ENCODE measurements around the gene GPR78. TPM values are rescaled to one million over a fixed set of nuclear protein-coding genes. Genes with fewer than 3 reads are reported as not detected.
A peak's percentile ranks its signal among the peaks of the same experiment; 100 is the strongest.
"Not testable (repeated sequence)": the region's sequence is repeated elsewhere in the genome, so short reads cannot be mapped to it uniquely, and the experiment has no call there.

GPR78 gene
- total RNA-seq, 4 donors from 2014 or later: not detected

DNA sequence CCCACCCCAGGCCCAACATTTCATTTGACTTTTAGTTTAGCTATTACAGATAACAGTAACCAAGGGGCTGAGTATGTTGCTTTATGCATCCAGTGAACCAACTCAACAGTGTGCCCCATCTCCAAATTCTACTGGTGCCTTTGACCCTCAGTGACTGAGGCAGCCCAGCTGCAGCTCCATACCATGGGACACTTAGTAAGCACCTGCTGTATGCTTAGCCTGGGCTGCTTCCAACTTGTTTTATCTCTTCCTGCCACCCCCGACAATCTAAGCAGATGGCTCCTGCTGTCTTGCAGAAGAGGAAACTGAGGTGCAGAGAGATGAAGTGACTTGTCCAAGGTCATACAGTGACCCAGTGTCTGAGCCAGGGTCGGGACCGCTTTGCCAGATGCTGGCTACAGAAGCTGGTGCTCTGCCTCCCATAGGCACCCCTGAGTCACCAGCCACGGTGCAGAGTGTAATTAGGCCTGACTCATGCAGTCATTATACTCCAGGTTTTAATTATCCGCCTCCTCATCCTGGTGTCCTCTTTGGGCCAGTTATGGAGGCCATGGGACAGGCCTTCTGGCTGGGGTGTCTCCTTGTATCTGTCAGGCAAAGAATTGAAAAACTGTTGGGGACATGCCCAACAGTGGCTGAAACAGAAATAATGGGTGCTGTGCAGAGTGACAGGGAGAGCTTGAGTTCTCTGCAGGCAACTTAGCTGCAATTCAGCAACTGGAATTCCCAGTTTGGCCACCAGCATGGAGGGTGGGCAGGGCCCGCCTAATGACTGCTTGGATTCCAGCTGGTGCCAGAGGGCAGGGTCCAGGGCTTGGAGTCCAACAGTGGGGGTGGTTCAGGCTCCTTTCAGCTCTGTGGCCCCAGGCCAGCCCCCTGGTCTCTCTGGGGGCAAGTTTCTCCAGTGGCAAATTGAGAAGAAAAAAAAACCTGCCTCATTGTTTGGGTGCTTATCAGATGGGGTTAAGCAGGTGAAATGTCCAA is 8.2 kb upstream of the GPR78 start:
- 63% methylated on average over 5 of the region's 6 CpGs for WGBS
- H3K36me3 ChIP-seq: no peaks in the 10 kb centered on the region
- no peak for TF ChIP-seq POLR2AphosphoS5 (IDR thresholded peaks at IDR 0.05)
- no peak for TF ChIP-seq EP300 (IDR thresholded peaks at IDR 0.05)
- no peak for TF ChIP-seq POLR2A (IDR thresholded peaks at IDR 0.05)
- TF ChIP-seq, protein P1, sequence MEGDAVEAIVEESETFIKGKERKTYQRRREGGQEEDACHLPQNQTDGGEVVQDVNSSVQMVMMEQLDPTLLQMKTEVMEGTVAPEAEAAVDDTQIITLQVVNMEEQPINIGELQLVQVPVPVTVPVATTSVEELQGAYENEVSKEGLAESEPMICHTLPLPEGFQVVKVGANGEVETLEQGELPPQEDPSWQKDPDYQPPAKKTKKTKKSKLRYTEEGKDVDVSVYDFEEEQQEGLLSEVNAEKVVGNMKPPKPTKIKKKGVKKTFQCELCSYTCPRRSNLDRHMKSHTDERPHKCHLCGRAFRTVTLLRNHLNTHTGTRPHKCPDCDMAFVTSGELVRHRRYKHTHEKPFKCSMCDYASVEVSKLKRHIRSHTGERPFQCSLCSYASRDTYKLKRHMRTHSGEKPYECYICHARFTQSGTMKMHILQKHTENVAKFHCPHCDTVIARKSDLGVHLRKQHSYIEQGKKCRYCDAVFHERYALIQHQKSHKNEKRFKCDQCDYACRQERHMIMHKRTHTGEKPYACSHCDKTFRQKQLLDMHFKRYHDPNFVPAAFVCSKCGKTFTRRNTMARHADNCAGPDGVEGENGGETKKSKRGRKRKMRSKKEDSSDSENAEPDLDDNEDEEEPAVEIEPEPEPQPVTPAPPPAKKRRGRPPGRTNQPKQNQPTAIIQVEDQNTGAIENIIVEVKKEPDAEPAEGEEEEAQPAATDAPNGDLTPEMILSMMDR (IDR thresholded peaks at IDR 0.05): no peak
- H3K9me3 ChIP-seq: no peaks in the 10 kb centered on the region
- H3K27me3 ChIP-seq: peaks cover 2% of the 10 kb centered on the region
- DNase-seq (ENCODE audit: low spot score in 2 of 2): peak in 1 of 2 donors; percentile 46
- H3K4me3 ChIP-seq: no peak overlapping the region
- H3K27ac ChIP-seq: no peak overlapping the region
- no peaks in the 10 kb centered on the region for H3K4me1 ChIP-seq

- TF ChIP-seq, protein P1 (IDR thresholded peaks at IDR 0.05): no peak
- no peak for TF ChIP-seq POLR2AphosphoS5 (IDR thresholded peaks at IDR 0.05)
- Histone ChIP-seq H3K4me3 (no peak overlapping the region), H3K4me1 (no peaks in the 10 kb centered on the region), H3K27me3 (peaks cover 13% of the 10 kb centered on the region), H3K27ac (no peak overlapping the region), H3K36me3 (no peaks in the 10 kb centered on the region), H3K9me3 (no peaks in the 10 kb centered on the region)
- DNase-seq (ENCODE audit: low spot score in 2 of 2): peak in 1 of 2 donors; percentile 14
- 88% methylated on average over 5 of the region's 5 CpGs for WGBS
These were observed 6.9 kb upstream of the GPR78 start for GRCh38 chr4:8573266-8573665.

- WGBS: 86% methylated on average over 3 of the region's 5 CpGs
- H3K36me3 ChIP-seq: no peaks in the 10 kb centered on the region
- peaks cover 27% of the 10 kb centered on the region for H3K27me3 ChIP-seq
- no peak overlapping the region for H3K4me3 ChIP-seq
- no peak for TF ChIP-seq POLR2AphosphoS5 (IDR thresholded peaks at IDR 0.05)
- no peak for TF ChIP-seq POLR2A (IDR thresholded peaks at IDR 0.05)
- no peak for TF ChIP-seq EP300 (IDR thresholded peaks at IDR 0.05)
- H3K9me3 ChIP-seq: no peaks in the 10 kb centered on the region
- peak in 1 of 2 donors; percentile 18 for DNase-seq (ENCODE audit: low spot score in 2 of 2)
- no peak overlapping the region for H3K27ac ChIP-seq
- H3K4me1 ChIP-seq: no peaks in the 10 kb centered on the region
These were observed 5.3 kb upstream of the GPR78 start for GRCh38 chr4:8574796-8575370.

GRCh38 chr4:8575457-8575856 is 4.7 kb upstream of the GPR78 start:
- no peak for TF ChIP-seq EP300 (IDR thresholded peaks at IDR 0.05)
- TF ChIP-seq, protein P1 (IDR thresholded peaks at IDR 0.05): no peak
- TF ChIP-seq POLR2A (IDR thresholded peaks at IDR 0.05): no peak
- TF ChIP-seq POLR2AphosphoS5 (IDR thresholded peaks at IDR 0.05): no peak
- Histone ChIP-seq H3K27ac (no peak overlapping the region), H3K4me1 (peaks cover 4% of the 10 kb centered on the region), H3K9me3 (no peaks in the 10 kb centered on the region), H3K4me3 (no peak overlapping the region), H3K36me3 (no peaks in the 10 kb centered on the region), H3K27me3 (peaks cover 33% of the 10 kb centered on the region)
- 70% methylated on average over 4 of the region's 4 CpGs for WGBS
- peak in 1 of 2 donors; percentile 21 for DNase-seq (ENCODE audit: low spot score in 2 of 2)

- not testable (repeated sequence) for H3K27ac ChIP-seq, H3K4me1 ChIP-seq, H3K9me3 ChIP-seq, H3K4me3 ChIP-seq, H3K36me3 ChIP-seq
- peaks cover 45% of the 10 kb centered on the region for H3K27me3 ChIP-seq
- peak in 1 of 2 donors; percentile 17 for DNase-seq (ENCODE audit: low spot score in 2 of 2)
- WGBS: 88% methylated on average over 5 of the region's 5 CpGs
These were observed 3.6 kb upstream of the GPR78 start for GRCh38 chr4:8576591-8576990.

DNA sequence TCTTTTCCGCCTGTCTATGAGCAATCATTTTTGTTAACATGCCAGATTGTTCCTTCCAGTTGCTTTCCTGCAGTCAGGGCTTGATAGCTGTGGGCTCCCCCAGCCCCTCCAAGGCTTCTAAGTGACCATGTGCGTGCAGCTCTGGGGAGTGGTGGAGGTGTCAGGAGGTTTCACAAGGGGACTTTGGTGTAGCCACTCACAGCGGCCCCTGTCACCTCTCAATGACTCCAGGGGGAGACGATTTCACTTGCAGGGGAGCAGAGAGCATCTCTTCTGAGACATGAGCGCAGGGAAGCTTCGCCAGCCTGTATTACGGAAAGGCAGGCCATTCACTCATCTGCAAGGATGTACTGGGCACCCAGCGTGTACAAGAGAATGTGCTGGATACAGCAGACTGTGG is 3.1 kb upstream of the GPR78 start:
- DNase-seq (ENCODE audit: low spot score in 2 of 2): peak in 1 of 2 donors; percentile 33
- no peak overlapping the region for H3K4me3 ChIP-seq
- H3K27me3 ChIP-seq: peaks cover 49% of the 10 kb centered on the region
- WGBS: 64% methylated on average over 8 of the region's 8 CpGs
- no peak overlapping the region for H3K27ac ChIP-seq
- TF ChIP-seq POLR2AphosphoS5 (IDR thresholded peaks at IDR 0.05) (no peak), EP300 (IDR thresholded peaks at IDR 0.05) (no peak), POLR2A (IDR thresholded peaks at IDR 0.05) (no peak)
- TF ChIP-seq, protein P1 (IDR thresholded peaks at IDR 0.05): no peak
- no peaks in the 10 kb centered on the region for H3K36me3 ChIP-seq
- no peaks in the 10 kb centered on the region for H3K9me3 ChIP-seq
- peaks cover 10% of the 10 kb centered on the region for H3K4me1 ChIP-seq

Measured in suprapubic skin (tissue), 4 donors.